Esophagus squamous epithelium (tissue), 4 donors: Measurements from ENCODE around the gene KIF1B.

Experiments
- POLR2A ChIP-seq, 4 donors: fragments of 450-650 bp; IDR thresholded peaks; one replicate each; pipeline ENCODE4 v1.6.1; 2017; ENCODE audit warnings: antibody characterized with exemption in 4 of 4, mild to moderate bottlenecking in 4 of 4, moderate library complexity in 3 of 4
- TF ChIP-seq, protein P1 (sequence below), 6 experiments: fragments of 450-650 bp in 4 of 6; fragments of 200-600 bp in 2 of 6; sonication (generic) in 2 of 6; IDR thresholded peaks; one replicate each; pipeline ENCODE4 v1.5.1; 2016 to 2019; ENCODE audit warnings: antibody characterized with exemption in 6 of 6, mild to moderate bottlenecking in 4 of 6, moderate library complexity in 4 of 6

GRCh38 chr1:10383630-10384029 is 173.3 kb downstream of the KIF1B start:
- TF ChIP-seq, protein P1, sequence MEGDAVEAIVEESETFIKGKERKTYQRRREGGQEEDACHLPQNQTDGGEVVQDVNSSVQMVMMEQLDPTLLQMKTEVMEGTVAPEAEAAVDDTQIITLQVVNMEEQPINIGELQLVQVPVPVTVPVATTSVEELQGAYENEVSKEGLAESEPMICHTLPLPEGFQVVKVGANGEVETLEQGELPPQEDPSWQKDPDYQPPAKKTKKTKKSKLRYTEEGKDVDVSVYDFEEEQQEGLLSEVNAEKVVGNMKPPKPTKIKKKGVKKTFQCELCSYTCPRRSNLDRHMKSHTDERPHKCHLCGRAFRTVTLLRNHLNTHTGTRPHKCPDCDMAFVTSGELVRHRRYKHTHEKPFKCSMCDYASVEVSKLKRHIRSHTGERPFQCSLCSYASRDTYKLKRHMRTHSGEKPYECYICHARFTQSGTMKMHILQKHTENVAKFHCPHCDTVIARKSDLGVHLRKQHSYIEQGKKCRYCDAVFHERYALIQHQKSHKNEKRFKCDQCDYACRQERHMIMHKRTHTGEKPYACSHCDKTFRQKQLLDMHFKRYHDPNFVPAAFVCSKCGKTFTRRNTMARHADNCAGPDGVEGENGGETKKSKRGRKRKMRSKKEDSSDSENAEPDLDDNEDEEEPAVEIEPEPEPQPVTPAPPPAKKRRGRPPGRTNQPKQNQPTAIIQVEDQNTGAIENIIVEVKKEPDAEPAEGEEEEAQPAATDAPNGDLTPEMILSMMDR (IDR thresholded peaks at IDR 0.05): no peak
- no peak for TF ChIP-seq POLR2A (IDR thresholded peaks at IDR 0.05)
